Activated T-cell treated with anti-CD3 and anti-CD28 coated beads, Interleukin-2, amount 50 U/mL, for 24 hours (primary cell): ENCODE results near the gene TNFSF15.
A peak's percentile ranks its signal among the peaks of the same experiment; 100 is the strongest.
"Not testable (repeated sequence)": the region's sequence is repeated elsewhere in the genome, so short reads cannot be mapped to it uniquely, and the experiment has no call there.

Source experiments
- DNase-seq: peaks from one replicate; pipeline ENCODE4 v3.0.0-alpha.2; 2020
- H3K27ac Mint-ChIP-seq: 2 replicates; pipeline ENCODE4 v1.8.0; 2020; ENCODE audit warnings: mild to moderate bottlenecking, mixed read lengths
- H3K27me3 Mint-ChIP-seq: 2 replicates; pipeline ENCODE4 v1.8.0; 2020; ENCODE audit warnings: mixed read lengths
- H3K36me3 Mint-ChIP-seq: 2 replicates; pipeline ENCODE4 v1.8.0; 2020; ENCODE audit warnings: low read depth, mixed read lengths
- H3K4me1 Mint-ChIP-seq: 2 replicates; pipeline ENCODE4 v1.8.0; 2020; ENCODE audit warnings: low read depth, mixed read lengths
- H3K4me3 Mint-ChIP-seq: 2 replicates; pipeline ENCODE4 v1.8.0; 2020; ENCODE audit warnings: mild to moderate bottlenecking, moderate library complexity, mixed read lengths
- H3K9me3 Mint-ChIP-seq: 2 replicates; pipeline ENCODE4 v1.8.0; 2020; ENCODE audit warnings: mixed read lengths

TNFSF15 gene

DNA sequence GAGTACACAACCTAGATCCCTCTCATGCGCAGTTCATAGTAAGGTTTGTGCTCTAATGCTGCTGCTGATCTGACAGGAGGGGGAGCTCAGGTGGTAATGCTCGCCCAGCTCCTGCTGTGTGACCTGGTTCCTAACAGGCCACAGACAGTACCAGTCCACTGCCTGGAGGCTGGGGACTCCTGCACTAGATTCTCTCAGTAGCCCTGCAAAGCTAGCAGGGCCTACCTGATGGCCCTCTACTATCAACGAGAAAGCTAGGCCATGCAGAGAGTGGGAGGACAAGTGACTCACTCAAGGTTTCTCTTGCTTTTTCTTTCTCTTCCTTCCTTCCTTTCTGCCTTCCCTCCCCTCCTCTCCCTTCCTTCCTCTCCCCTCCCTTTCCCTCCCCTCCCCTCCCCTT lies 68.7 kb downstream of the TNFSF15 start:
- H3K36me3 Mint-ChIP-seq = peaks cover 10% of the 10 kb centered on the region
- H3K4me1 Mint-ChIP-seq = peaks cover 65% of the 10 kb centered on the region
- DNase-seq = peak; percentile 68
- H3K27ac Mint-ChIP-seq = peak overlapping the region; percentile 93
- H3K27me3 Mint-ChIP-seq = no peaks in the 10 kb centered on the region
- no peaks in the 10 kb centered on the region for H3K9me3 Mint-ChIP-seq
- H3K4me3 Mint-ChIP-seq = peak overlapping the region; percentile 39

DNA sequence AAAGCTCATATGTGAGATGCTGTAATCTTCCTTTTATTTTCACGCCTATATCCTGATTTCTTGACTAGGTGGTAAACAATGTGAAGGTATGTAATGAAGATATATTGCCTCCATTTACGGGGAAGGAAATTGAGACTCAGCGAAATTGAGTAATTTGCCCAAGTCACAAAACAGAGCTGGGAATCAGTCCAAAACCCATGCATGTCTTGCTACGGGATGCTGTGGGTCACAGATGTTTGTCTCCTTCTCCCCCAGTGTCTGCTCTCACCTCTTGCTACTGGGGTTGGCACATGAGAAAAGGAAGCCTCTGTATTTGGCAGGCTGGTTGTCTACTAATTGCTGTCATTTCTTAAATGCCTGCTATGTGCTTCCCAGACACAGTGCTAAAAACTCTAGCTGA lies 70.1 kb downstream of the TNFSF15 start:
- DNase-seq = no peak
- peaks cover 63% of the 10 kb centered on the region for H3K4me1 Mint-ChIP-seq
- no peak overlapping the region for H3K4me3 Mint-ChIP-seq
- H3K27ac Mint-ChIP-seq = peak overlapping the region; percentile 93
- no peaks in the 10 kb centered on the region for H3K9me3 Mint-ChIP-seq
- no peaks in the 10 kb centered on the region for H3K27me3 Mint-ChIP-seq
- peaks cover 10% of the 10 kb centered on the region for H3K36me3 Mint-ChIP-seq

DNA sequence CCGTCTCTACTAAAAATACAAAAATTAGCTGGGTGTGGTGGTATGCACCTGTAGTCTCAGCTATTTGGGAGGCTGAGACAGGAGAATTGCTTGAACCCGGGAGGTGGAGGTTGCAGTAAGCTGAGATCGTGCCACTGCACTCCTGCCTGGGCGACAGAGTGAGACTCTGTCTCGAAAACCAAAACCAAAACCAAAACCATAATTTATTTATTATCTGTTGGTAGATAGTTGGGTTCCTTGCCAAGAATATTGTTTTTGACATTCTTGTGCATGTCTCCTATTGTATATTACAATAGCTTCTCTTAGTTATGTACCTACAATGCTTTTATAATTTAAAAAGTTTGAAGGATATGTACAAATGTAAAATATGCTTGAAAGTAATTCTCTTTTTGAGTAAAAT lies 70.7 kb downstream of the TNFSF15 start:
- Mint-ChIP-seq H3K4me1 (peaks cover 59% of the 10 kb centered on the region), H3K27ac (peak overlapping the region; percentile 50)
- H3K27me3 Mint-ChIP-seq, H3K4me3 Mint-ChIP-seq, H3K9me3 Mint-ChIP-seq, H3K36me3 Mint-ChIP-seq, DNase-seq: not testable (repeated sequence)
